GM18909 (cell line): ENCODE measurements around the gene GLT1D1.

Experiments used
- ATAC-seq: cut with Tn5 transposase; IDR thresholded peaks from one replicate; pipeline ENCODE4 v1.9.1; 2021; ENCODE audit warnings: mild to moderate bottlenecking; ENCODE audit not compliant: unreplicated experiment, poor library complexity

GLT1D1 gene

GRCh38 chr12:128986957-128987356 lies 133.7 kb downstream of the GLT1D1 start:
- no peak for ATAC-seq

GRCh38 chr12:128989287-128989686 lies 136.0 kb downstream of the GLT1D1 start:
- no peak for ATAC-seq

- ATAC-seq: no peak
These were observed 138.4 kb downstream of the GLT1D1 start for GRCh38 chr12:128991716-128992115.

GRCh38 chr12:128992116-128992515 lies 138.8 kb downstream of the GLT1D1 start:
- ATAC-seq: no peak

- no peak for ATAC-seq
These were observed 139.3 kb downstream of the GLT1D1 start for GRCh38 chr12:128992550-128992949.

GRCh38 chr12:128994856-128995255 lies 141.6 kb downstream of the GLT1D1 start:
- ATAC-seq: no peak

- ATAC-seq: no peak
These were observed 142.3 kb downstream of the GLT1D1 start for GRCh38 chr12:128995619-128996018.

GRCh38 chr12:129001826-129002225 lies 148.5 kb downstream of the GLT1D1 start:
- ATAC-seq: no peak

GRCh38 chr12:129002427-129002826 lies 149.1 kb downstream of the GLT1D1 start:
- ATAC-seq: no peak

- no peak for ATAC-seq
These were observed 152.1 kb downstream of the GLT1D1 start for GRCh38 chr12:129005416-129005815.

GRCh38 chr12:129005829-129006228 lies 152.6 kb downstream of the GLT1D1 start:
- no peak for ATAC-seq

GRCh38 chr12:129009833-129010622 lies 156.8 kb downstream of the GLT1D1 start:
- no peak for ATAC-seq

GRCh38 chr12:129016159-129016558 lies 162.9 kb downstream of the GLT1D1 start:
- ATAC-seq: no peak

GRCh38 chr12:129025055-129025454 lies 171.8 kb downstream of the GLT1D1 start:
- ATAC-seq: no peak

GRCh38 chr12:129028844-129029243 lies 175.6 kb downstream of the GLT1D1 start:
- ATAC-seq: no peak
